ENCODE results near the gene ZC2HC1B.

The ZC2HC1B gene

GRCh38 chr6:143974089-143974488 is 109.8 kb downstream of the ZC2HC1B start:
- TF ChIP-seq SIN3A (IDR thresholded peaks at IDR 0.05; ENCODE audit: borderline replicate concordance, insufficient read depth, low read length) = no peak
- TF ChIP-seq POLR2AphosphoS5 (IDR thresholded peaks at IDR 0.05; ENCODE audit: low read depth, low read length) = no peak
- TF ChIP-seq REST (IDR thresholded peaks at IDR 0.05; ENCODE audit: insufficient read depth in 1 of 2, low read depth in 2 of 2, low read length in 2 of 2) = no peak
- TF ChIP-seq TAF1 (IDR thresholded peaks at IDR 0.05; ENCODE audit: borderline replicate concordance, insufficient read depth, low read length) = no peak
- TF ChIP-seq FOXP2 (optimal IDR thresholded peaks at IDR 0.05; ENCODE audit: borderline replicate concordance, extremely low read depth, extremely low read length, insufficient read depth) = no peak

GRCh38 chr6:143976806-143977349 is 112.6 kb downstream of the ZC2HC1B start:
- TF ChIP-seq SIN3A (IDR thresholded peaks at IDR 0.05; ENCODE audit: borderline replicate concordance, insufficient read depth, low read length) = no peak
- TF ChIP-seq TAF1 (IDR thresholded peaks at IDR 0.05; ENCODE audit: borderline replicate concordance, insufficient read depth, low read length) = no peak

GRCh38 chr6:143980921-143981320 is 116.6 kb downstream of the ZC2HC1B start:
- no peak for TF ChIP-seq TAF1 (IDR thresholded peaks at IDR 0.05; ENCODE audit: borderline replicate concordance, insufficient read depth, low read length)
- TF ChIP-seq POLR2AphosphoS5 (IDR thresholded peaks at IDR 0.05; ENCODE audit: low read depth, low read length) = no peak
- no peak for TF ChIP-seq REST (IDR thresholded peaks at IDR 0.05; ENCODE audit: insufficient read depth in 1 of 2, low read depth in 2 of 2, low read length in 2 of 2)
- TF ChIP-seq SIN3A (IDR thresholded peaks at IDR 0.05; ENCODE audit: borderline replicate concordance, insufficient read depth, low read length) = no peak
- TF ChIP-seq FOXP2 (optimal IDR thresholded peaks at IDR 0.05; ENCODE audit: borderline replicate concordance, extremely low read depth, extremely low read length, insufficient read depth) = no peak

- no peak for TF ChIP-seq SIN3A (IDR thresholded peaks at IDR 0.05; ENCODE audit: borderline replicate concordance, insufficient read depth, low read length)
- TF ChIP-seq POLR2AphosphoS5 (IDR thresholded peaks at IDR 0.05; ENCODE audit: low read depth, low read length) = no peak
- TF ChIP-seq TAF1 (IDR thresholded peaks at IDR 0.05; ENCODE audit: borderline replicate concordance, insufficient read depth, low read length) = no peak
- TF ChIP-seq REST (IDR thresholded peaks at IDR 0.05; ENCODE audit: insufficient read depth in 1 of 2, low read depth in 2 of 2, low read length in 2 of 2) = no peak
- TF ChIP-seq FOXP2 (optimal IDR thresholded peaks at IDR 0.05; ENCODE audit: borderline replicate concordance, extremely low read depth, extremely low read length, insufficient read depth) = no peak
Measured at GRCh38 chr6:143982968-143983367, 118.7 kb downstream of the ZC2HC1B start.

GRCh38 chr6:143984666-143985065 is 120.4 kb downstream of the ZC2HC1B start:
- TF ChIP-seq REST (IDR thresholded peaks at IDR 0.05; ENCODE audit: insufficient read depth in 1 of 2, low read depth in 2 of 2, low read length in 2 of 2) (no peak), FOXP2 (optimal IDR thresholded peaks at IDR 0.05; ENCODE audit: borderline replicate concordance, extremely low read depth, extremely low read length, insufficient read depth) (no peak), POLR2AphosphoS5 (IDR thresholded peaks at IDR 0.05; ENCODE audit: low read depth, low read length) (no peak), TAF1 (IDR thresholded peaks at IDR 0.05; ENCODE audit: borderline replicate concordance, insufficient read depth, low read length) (no peak), SIN3A (IDR thresholded peaks at IDR 0.05; ENCODE audit: borderline replicate concordance, insufficient read depth, low read length) (no peak)

All from PFSK-1 (cell line).